Measurements from ENCODE around the gene EPN3.

DNA sequence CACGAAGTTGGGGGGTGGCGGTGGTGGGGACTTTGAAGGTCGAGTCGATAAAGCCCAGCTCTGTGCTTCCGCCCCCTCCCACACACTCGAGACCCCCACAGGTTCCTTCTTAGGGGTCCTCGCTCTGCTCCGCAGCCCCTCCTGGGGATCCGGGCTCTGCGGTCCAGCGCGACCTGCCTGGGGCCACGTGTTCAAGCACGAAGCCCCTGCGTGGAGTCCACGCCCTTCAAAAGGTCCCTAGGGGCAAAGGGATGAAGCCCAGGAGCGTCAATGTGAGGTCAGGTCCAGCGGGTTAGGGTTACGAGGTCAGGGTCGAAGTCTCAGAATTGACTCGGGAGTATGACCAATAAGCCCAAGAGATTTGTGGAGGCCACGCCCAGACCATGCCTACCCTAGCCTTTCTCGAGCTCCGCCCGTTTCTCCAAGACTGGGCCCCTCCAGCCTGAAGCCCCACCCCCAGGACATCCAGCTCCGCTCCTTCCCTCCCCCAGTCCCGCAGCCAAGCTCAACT is 27.2 kb downstream of the EPN3 start:
- TF ChIP-seq POLR2A (IDR thresholded peaks at IDR 0.05): no peak
- TF ChIP-seq, protein P1, sequence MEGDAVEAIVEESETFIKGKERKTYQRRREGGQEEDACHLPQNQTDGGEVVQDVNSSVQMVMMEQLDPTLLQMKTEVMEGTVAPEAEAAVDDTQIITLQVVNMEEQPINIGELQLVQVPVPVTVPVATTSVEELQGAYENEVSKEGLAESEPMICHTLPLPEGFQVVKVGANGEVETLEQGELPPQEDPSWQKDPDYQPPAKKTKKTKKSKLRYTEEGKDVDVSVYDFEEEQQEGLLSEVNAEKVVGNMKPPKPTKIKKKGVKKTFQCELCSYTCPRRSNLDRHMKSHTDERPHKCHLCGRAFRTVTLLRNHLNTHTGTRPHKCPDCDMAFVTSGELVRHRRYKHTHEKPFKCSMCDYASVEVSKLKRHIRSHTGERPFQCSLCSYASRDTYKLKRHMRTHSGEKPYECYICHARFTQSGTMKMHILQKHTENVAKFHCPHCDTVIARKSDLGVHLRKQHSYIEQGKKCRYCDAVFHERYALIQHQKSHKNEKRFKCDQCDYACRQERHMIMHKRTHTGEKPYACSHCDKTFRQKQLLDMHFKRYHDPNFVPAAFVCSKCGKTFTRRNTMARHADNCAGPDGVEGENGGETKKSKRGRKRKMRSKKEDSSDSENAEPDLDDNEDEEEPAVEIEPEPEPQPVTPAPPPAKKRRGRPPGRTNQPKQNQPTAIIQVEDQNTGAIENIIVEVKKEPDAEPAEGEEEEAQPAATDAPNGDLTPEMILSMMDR (IDR thresholded peaks at IDR 0.05): no peak

Data from heart left ventricle (tissue), 13 donors.